Mesenchymal stem cell (in vitro differentiated cells and primary cell): Measurements from ENCODE around the gene NKAIN2.
A peak's percentile ranks its signal among the peaks of the same experiment; 100 is the strongest.

Experiments used
- DNase-seq: peaks from one replicate; pipeline ENCODE4 v3.0.0-alpha.2; 2013
- H2AFZ ChIP-seq: one replicate; pipeline ENCODE4 v1.6.1; 2013; ENCODE audit warnings: low read depth, mild to moderate bottlenecking, control low read depth, inconsistent platforms, low read length, moderate library complexity
- H2AK5ac ChIP-seq: 2 replicates; pipeline ENCODE4 v1.6.1; 2013; ENCODE audit warnings: low read length, moderate library complexity, mild to moderate bottlenecking, inconsistent platforms; ENCODE audit not compliant: severe bottlenecking
- H2BK120ac ChIP-seq: one replicate; pipeline ENCODE4 v1.6.1; 2013; ENCODE audit warnings: low read depth, mild to moderate bottlenecking, inconsistent platforms, low read length, moderate library complexity
- H2BK12ac ChIP-seq, 2 experiments: one replicate each; pipeline ENCODE4 v1.6.1; 2013; ENCODE audit warnings: inconsistent platforms in 2 of 2, low read length in 2 of 2, mild to moderate bottlenecking in 2 of 2, moderate library complexity in 2 of 2, control low read depth in 1 of 2
- H2BK15ac ChIP-seq: one replicate; pipeline ENCODE4 v1.6.1; 2013; ENCODE audit warnings: mild to moderate bottlenecking, low read depth, inconsistent platforms; ENCODE audit not compliant: poor library complexity, severe bottlenecking
- H2BK5ac ChIP-seq: 2 replicates; pipeline ENCODE4 v1.6.1; 2013; ENCODE audit warnings: low read depth, mild to moderate bottlenecking, low read length, control low read depth, inconsistent platforms; ENCODE audit not compliant: poor library complexity, severe bottlenecking
- H3K14ac ChIP-seq, 2 experiments: one replicate each; pipeline ENCODE4 v1.6.1; 2013; ENCODE audit warnings: inconsistent platforms in 2 of 2, low read length in 2 of 2, control low read depth in 1 of 2, mild to moderate bottlenecking in 1 of 2, moderate library complexity in 1 of 2
- H3K18ac ChIP-seq, 2 experiments: one replicate each; pipeline ENCODE4 v1.6.1; 2013; ENCODE audit warnings: inconsistent platforms in 2 of 2, low read length in 2 of 2, control low read depth in 1 of 2, low read depth in 1 of 2, mild to moderate bottlenecking in 1 of 2
- H3K23ac ChIP-seq, 2 experiments: one replicate each; pipeline ENCODE4 v1.6.1; 2013; ENCODE audit warnings: inconsistent platforms in 2 of 2, low read length in 2 of 2, mild to moderate bottlenecking in 2 of 2, moderate library complexity in 2 of 2, control low read depth in 1 of 2
- H3K27ac ChIP-seq: 2 replicates; pipeline ENCODE4 v1.5.1; 2013; ENCODE audit warnings: mild to moderate bottlenecking, moderate library complexity, low read length, control low read depth, inconsistent platforms; ENCODE audit not compliant: poor library complexity, severe bottlenecking
- H3K27me3 ChIP-seq, 2 experiments: 2 replicates each; pipeline versions ENCODE4 v1.6.1 to v1.7.0; 2013; ENCODE audit warnings: low read length in 2 of 2, mild to moderate bottlenecking in 2 of 2, moderate library complexity in 2 of 2, control low read depth in 1 of 2, inconsistent platforms in 1 of 2; ENCODE audit not compliant: control insufficient read depth in 1 of 2, insufficient read depth in 1 of 2
- H3K36me3 ChIP-seq, 2 experiments: 2 replicates each; pipeline versions ENCODE4 v1.6.1 to v1.7.0; 2013; ENCODE audit warnings: low read length in 2 of 2, control low read depth in 1 of 2, inconsistent platforms in 1 of 2, low read depth in 1 of 2, mild to moderate bottlenecking in 1 of 2; ENCODE audit not compliant: insufficient read depth in 2 of 2, control insufficient read depth in 1 of 2
- H3K4ac ChIP-seq, 2 experiments: one replicate each; pipeline ENCODE4 v1.6.1; 2013; ENCODE audit warnings: inconsistent platforms in 2 of 2, low read length in 2 of 2, mild to moderate bottlenecking in 2 of 2, moderate library complexity in 2 of 2, control low read depth in 1 of 2, low read depth in 1 of 2
- H3K4me1 ChIP-seq: 2 replicates; pipeline ENCODE4 v1.6.1; 2013; ENCODE audit warnings: low read depth, low read length, control low read depth; ENCODE audit not compliant: control insufficient read depth, insufficient read depth
- H3K4me2 ChIP-seq: 2 replicates; pipeline ENCODE4 v1.6.1; 2013; ENCODE audit warnings: low read length, mild to moderate bottlenecking, inconsistent platforms; ENCODE audit not compliant: poor library complexity, severe bottlenecking
- H3K4me3 ChIP-seq, 2 experiments: 2 replicates each; pipeline versions ENCODE4 v1.5.1 to v1.7.0; 2013; ENCODE audit warnings: low read length in 2 of 2, mild to moderate bottlenecking in 2 of 2, control low read depth in 1 of 2, low read depth in 1 of 2; ENCODE audit not compliant: insufficient read depth in 1 of 2
- H3K79me1 ChIP-seq: replicated peaks from 2 replicates; pipeline ENCODE4 v1.6.1; 2013; ENCODE audit warnings: mild to moderate bottlenecking, control low read depth, low read length, inconsistent platforms; ENCODE audit not compliant: poor library complexity, severe bottlenecking
- H3K9ac ChIP-seq: 2 replicates; pipeline ENCODE4 v1.7.0; 2013; ENCODE audit warnings: mild to moderate bottlenecking, low read length, moderate library complexity
- H3K9me3 ChIP-seq: 2 replicates; pipeline ENCODE4 v1.7.0; 2013; ENCODE audit warnings: mild to moderate bottlenecking, low read length; ENCODE audit not compliant: control insufficient read depth
- H4K8ac ChIP-seq: one replicate; pipeline ENCODE4 v1.6.1; 2013; ENCODE audit warnings: inconsistent platforms, mild to moderate bottlenecking, low read length, moderate library complexity
- H4K91ac ChIP-seq: one replicate; pipeline ENCODE4 v1.6.1; 2013; ENCODE audit warnings: mild to moderate bottlenecking, low read length, inconsistent platforms
- WGBS: methylation state at CpG from one replicate; pipeline ENCODE4 v1.1.7; 2013; ENCODE audit warnings: mixed read lengths; 5-methylcytosine and 5-hydroxymethylcytosine counted together

NKAIN2 gene

GRCh38 chr6:124688369-124688768, 884.7 kb downstream of the NKAIN2 start:
- no peak overlapping the region for H2BK5ac ChIP-seq
- H3K23ac ChIP-seq = no peak overlapping the region
- no peak overlapping the region for H2BK120ac ChIP-seq
- no peaks in the 10 kb centered on the region for H3K79me1 ChIP-seq
- H2BK15ac ChIP-seq = no peak overlapping the region
- no peak overlapping the region for H2BK12ac ChIP-seq
- no peaks in the 10 kb centered on the region for H3K27me3 ChIP-seq
- H3K27ac ChIP-seq = no peak overlapping the region
- H3K14ac ChIP-seq = no peak overlapping the region
- H3K9ac ChIP-seq = no peak overlapping the region
- H3K4me2 ChIP-seq = no peak overlapping the region
- DNase-seq = peak; percentile 62
- H3K9me3 ChIP-seq = peaks cover 12% of the 10 kb centered on the region
- no peak overlapping the region for H4K91ac ChIP-seq
- no peaks in the 10 kb centered on the region for H3K36me3 ChIP-seq
- H3K4me1 ChIP-seq = no peaks in the 10 kb centered on the region
- no peak overlapping the region for H3K4ac ChIP-seq
- H4K8ac ChIP-seq = no peak overlapping the region
- no peak overlapping the region for H3K4me3 ChIP-seq
- no peak overlapping the region for H2AK5ac ChIP-seq
- H3K18ac ChIP-seq = no peak overlapping the region
- H2AFZ ChIP-seq = no peak overlapping the region

DNA sequence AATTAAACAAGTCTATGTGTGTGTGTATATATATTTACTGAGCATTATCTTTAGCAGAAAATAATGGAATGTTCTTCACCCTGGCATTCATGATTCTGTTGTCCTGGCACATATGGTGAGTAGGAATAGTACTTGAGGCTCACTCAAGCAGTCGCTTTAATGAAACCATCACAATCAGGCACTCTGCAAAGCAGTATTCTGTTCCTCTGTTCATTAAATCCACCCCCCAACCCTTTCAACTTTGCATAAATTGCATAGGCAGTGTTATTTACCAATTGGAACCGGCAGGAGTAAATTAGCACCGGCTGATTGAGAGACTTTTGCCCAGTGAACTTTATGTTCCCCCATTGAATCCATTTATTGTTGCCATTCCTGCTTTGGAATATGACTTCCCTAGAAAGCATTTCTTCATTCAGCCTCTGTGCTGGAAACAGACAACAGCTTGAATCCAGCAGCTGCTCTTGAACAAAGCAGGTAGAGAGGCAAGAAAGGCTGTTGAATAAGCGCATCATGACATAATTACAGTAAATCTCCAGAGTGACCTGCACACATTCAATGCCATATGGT, 890.6 kb downstream of the NKAIN2 start:
- Histone ChIP-seq H2BK15ac (no peak overlapping the region), H2BK12ac (no peak overlapping the region), H2BK120ac (no peak overlapping the region), H3K27ac (no peak overlapping the region), H4K91ac (no peak overlapping the region), H3K23ac (no peak overlapping the region), H3K14ac (no peak overlapping the region), H3K4me1 (no peaks in the 10 kb centered on the region), H2AFZ (no peak overlapping the region), H3K4me2 (no peak overlapping the region), H3K9me3 (peaks cover 3% of the 10 kb centered on the region), H3K79me1 (no peaks in the 10 kb centered on the region), H2AK5ac (no peak overlapping the region), H3K36me3 (no peaks in the 10 kb centered on the region), H2BK5ac (no peak overlapping the region), H3K18ac (no peak overlapping the region), H3K9ac (no peak overlapping the region), H3K4ac (no peak overlapping the region), H4K8ac (no peak overlapping the region), H3K27me3 (no peaks in the 10 kb centered on the region), H3K4me3 (no peak overlapping the region)
- DNase-seq = no peak
- 95% methylated on average over 4 of the region's 4 CpGs for WGBS

- H4K8ac ChIP-seq = no peak overlapping the region
- no peak overlapping the region for H3K9ac ChIP-seq
- no peak overlapping the region for H2BK15ac ChIP-seq
- no peaks in the 10 kb centered on the region for H3K79me1 ChIP-seq
- H2AK5ac ChIP-seq = no peak overlapping the region
- 98% methylated on average over 2 of the region's 2 CpGs for WGBS
- no peak overlapping the region for H2BK5ac ChIP-seq
- H3K23ac ChIP-seq = no peak overlapping the region
- H3K27ac ChIP-seq = no peak overlapping the region
- H3K36me3 ChIP-seq = no peaks in the 10 kb centered on the region
- H2BK120ac ChIP-seq = no peak overlapping the region
- H3K4me1 ChIP-seq = no peaks in the 10 kb centered on the region
- no peak overlapping the region for H2AFZ ChIP-seq
- peaks cover 4% of the 10 kb centered on the region for H3K9me3 ChIP-seq
- H3K4me3 ChIP-seq = no peak overlapping the region
- H3K18ac ChIP-seq = no peak overlapping the region
- H4K91ac ChIP-seq = no peak overlapping the region
- no peaks in the 10 kb centered on the region for H3K27me3 ChIP-seq
- no peak overlapping the region for H2BK12ac ChIP-seq
- no peak overlapping the region for H3K4ac ChIP-seq
- H3K4me2 ChIP-seq = no peak overlapping the region
- no peak overlapping the region for H3K14ac ChIP-seq
- DNase-seq = no peak
Observed at GRCh38 chr6:124699038-124699437, 895.4 kb downstream of the NKAIN2 start.

DNA sequence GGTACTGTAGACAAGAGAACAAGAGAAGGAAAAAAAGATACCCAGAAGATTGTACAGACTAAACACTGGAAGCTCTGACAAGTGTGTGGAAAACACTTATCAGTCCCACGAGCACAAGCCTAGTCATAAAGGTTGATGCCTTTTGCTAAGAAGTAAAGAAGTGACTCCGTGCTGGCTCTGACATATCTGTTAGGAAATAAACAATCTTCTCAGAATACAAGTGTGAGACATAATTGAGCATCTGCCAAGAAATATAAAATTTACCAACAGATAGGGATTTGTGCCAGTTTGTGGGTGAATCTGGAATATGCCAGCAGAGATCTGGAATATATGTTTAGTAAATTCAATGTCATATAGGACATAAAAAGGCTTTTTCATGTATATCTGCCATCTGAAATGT, 899.9 kb downstream of the NKAIN2 start:
- Histone ChIP-seq H2BK5ac (no peak overlapping the region), H2BK12ac (no peak overlapping the region), H3K14ac (no peak overlapping the region), H4K91ac (no peak overlapping the region), H3K9me3 (peaks cover 4% of the 10 kb centered on the region), H3K27me3 (no peaks in the 10 kb centered on the region), H3K4me1 (no peaks in the 10 kb centered on the region), H2AK5ac (no peak overlapping the region), H3K27ac (no peak overlapping the region), H3K36me3 (no peaks in the 10 kb centered on the region), H3K79me1 (no peaks in the 10 kb centered on the region), H3K4ac (no peak overlapping the region), H2BK120ac (no peak overlapping the region), H2AFZ (no peak overlapping the region), H3K9ac (no peak overlapping the region), H4K8ac (no peak overlapping the region), H2BK15ac (no peak overlapping the region), H3K18ac (no peak overlapping the region), H3K23ac (no peak overlapping the region), H3K4me2 (no peak overlapping the region), H3K4me3 (no peak overlapping the region)
- no CpG with 5 or more reads among the region's 2 CpGs for WGBS
- no peak for DNase-seq
